Right lung (tissue), 5 donors: ENCODE results near the gene SEC14L1. TPM values are rescaled to one million over a fixed set of nuclear protein-coding genes. Genes with fewer than 3 reads are reported as not detected.

Experiments used
- DNase-seq, 2 donors: peaks; one replicate each; pipeline ENCODE4 v3.0.0-alpha.2; 2013
- polyA plus RNA-seq, 5 donors: library from polyadenylated mRNA; unstranded; fragments of 120-200 nt; gene quantifications; one replicate each; pipeline versions ENCODE4 v1.2.1 to v1.2.3, GENCODE V29; 2013; ENCODE audit warnings: inconsistent platforms in 1 of 5, low replicate concordance in 1 of 5; ENCODE audit not compliant: insufficient read length in 5 of 5, insufficient read depth in 1 of 5

The SEC14L1 gene
- polyA plus RNA-seq, 5 donors = 78.0 to 93.8 (median 81.1) TPM

DNA sequence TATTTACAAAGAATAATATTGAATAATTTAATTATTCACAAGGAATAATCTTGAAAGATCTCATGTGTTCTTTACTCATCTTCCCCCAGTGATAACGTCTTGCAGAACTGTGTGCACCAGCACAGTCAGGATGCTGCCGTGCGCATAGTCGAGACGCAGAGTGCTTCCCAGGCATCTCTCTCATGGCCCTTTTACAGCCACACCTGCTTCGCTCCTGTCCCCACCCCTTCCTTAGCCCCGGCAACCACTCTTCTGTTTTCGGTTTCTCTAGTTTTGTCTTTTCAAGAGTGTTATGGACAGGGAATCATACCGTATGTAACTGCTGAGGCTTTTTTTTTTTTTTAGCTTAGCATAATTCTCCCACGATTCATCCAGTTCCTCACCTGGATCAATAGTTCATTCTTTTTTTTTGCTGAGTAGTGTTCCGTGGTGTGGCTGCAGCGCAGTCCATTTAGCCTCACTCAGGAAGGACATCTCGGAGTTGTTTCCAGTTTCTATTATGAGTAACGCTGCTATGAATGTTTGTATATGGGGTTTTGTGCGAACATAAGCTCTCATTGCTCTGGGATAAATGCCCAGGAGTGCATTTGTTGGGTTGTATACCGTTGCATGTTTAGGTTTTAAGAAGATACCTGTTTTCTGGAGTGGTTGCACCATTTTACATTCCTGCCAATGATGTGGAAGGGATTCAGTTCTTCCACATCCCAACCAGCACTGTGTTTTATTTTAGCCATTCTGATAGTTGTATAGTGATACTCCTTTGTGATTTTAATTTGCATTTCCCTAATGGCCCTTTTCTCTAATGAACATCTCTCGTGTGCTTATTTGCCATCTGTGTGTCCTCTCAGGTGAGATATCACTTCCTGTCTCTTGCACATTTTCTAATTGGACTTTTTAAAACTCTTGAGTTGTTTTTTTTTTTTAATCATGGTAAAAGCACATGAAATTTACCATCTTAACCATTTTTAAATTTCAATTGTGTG, 47.6 kb downstream of the SEC14L1 start:
- DNase-seq = no peak

GRCh38 chr17:77189148-77189547, 48.4 kb downstream of the SEC14L1 start:
- DNase-seq = no peak

DNA sequence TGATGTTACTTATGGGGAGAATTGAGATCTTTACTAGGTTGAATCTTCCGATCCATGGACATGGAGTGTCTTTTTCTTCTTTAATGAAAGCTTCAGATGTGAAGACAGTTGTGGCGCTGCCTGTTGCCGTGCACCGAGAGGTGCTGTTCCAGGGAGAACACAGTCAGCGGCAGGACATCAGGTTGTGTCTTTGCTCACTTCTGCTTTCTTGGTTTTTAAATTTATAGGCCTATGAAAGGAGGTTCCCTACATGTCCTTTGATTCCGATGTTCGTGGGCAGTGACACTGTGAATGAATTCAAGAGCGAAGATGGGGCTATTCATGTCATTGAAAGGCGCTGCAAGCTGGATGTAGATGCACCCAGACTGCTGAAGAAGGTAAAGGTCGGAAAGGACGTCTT, 49.8 kb downstream of the SEC14L1 start:
- DNase-seq = no peak

GRCh38 chr17:77191244-77191643, 50.5 kb downstream of the SEC14L1 start:
- no peak for DNase-seq

- no peak for DNase-seq
Observed at GRCh38 chr17:77193653-77194052, 52.9 kb downstream of the SEC14L1 start.

- DNase-seq = no peak
Observed at GRCh38 chr17:77194179-77194578, 53.4 kb downstream of the SEC14L1 start.

GRCh38 chr17:77196251-77196650, 55.5 kb downstream of the SEC14L1 start:
- DNase-seq = no peak

- no peak for DNase-seq
Observed at GRCh38 chr17:77197115-77197514, 56.3 kb downstream of the SEC14L1 start.

GRCh38 chr17:77200711-77201110, 59.9 kb downstream of the SEC14L1 start:
- DNase-seq = no peak

DNA sequence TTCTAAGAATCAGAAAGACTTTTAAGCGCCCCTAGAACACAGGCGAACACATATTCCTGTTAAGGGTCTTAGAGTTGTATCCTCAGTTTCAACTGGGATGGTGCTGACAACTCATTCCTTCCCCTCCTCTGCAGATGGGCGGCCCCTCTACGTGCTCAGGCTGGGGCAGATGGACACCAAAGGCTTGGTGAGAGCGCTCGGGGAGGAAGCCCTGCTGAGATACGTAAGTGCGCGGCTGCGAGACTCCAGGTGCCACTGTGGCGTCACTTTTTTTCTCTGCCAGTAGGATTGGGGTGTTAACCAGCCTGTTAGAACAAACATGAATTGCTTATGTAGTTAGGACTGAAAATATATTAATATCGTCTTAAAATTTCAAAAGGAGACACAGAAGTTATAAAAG, 62.7 kb downstream of the SEC14L1 start:
- DNase-seq = no peak

DNA sequence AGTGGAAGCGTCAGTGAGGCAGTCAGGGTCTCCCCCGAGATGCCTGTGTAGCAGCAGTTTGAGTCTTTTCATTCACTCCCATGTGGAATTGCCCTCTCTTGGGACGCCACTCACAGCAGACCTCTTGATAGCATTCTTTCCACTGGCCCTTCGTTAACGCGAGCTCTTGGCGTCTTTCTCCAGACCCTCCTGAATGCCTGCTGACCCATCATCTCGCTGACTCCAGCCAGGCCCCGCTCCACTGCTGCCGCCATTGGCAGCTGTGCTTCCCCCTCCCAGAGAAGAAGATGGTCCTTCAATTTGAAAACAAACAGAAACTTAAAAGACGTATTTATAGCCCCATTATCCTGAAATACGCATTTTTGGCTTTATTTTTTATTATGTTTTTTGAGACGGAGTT, 63.1 kb downstream of the SEC14L1 start:
- DNase-seq = no peak

- no peak for DNase-seq
Observed at GRCh38 chr17:77204536-77204935, 63.8 kb downstream of the SEC14L1 start.

- no peak for DNase-seq
Observed at GRCh38 chr17:77205396-77206125, 64.8 kb downstream of the SEC14L1 start.

DNA sequence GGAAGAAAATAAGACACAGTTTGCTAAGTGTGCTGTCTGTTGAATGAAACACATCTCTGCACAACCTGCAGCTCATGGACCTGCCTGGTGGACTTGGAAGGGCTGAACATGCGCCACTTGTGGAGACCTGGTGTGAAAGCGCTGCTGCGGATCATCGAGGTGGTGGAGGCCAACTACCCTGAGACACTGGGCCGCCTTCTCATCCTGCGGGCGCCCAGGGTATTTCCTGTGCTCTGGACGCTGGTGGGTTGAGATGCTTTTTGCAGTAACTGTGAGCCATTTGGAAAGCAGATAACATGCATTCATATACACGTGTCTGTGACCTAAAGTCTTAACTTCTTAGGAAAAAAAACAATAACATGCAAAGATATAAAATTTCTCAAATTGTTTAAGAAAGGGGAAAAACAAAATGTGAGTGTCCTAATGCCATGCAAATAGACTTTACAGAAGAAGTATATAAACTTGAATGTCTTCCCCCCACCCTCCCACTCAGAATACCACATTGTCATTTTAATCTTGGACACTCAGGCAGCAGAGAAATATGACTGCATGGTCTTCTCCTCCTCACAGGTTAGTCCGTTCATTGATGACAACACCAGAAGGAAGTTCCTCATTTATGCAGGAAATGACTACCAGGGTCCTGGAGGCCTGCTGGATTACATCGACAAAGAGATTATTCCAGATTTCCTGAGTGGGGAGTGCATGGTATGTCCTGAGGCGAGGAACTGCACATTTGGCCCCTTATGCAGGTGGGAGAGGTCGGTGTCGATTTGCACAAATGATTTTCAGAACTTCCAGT, 65.6 kb downstream of the SEC14L1 start:
- no peak for DNase-seq

GRCh38 chr17:77207689-77208216, 67.0 kb downstream of the SEC14L1 start:
- DNase-seq = no peak

DNA sequence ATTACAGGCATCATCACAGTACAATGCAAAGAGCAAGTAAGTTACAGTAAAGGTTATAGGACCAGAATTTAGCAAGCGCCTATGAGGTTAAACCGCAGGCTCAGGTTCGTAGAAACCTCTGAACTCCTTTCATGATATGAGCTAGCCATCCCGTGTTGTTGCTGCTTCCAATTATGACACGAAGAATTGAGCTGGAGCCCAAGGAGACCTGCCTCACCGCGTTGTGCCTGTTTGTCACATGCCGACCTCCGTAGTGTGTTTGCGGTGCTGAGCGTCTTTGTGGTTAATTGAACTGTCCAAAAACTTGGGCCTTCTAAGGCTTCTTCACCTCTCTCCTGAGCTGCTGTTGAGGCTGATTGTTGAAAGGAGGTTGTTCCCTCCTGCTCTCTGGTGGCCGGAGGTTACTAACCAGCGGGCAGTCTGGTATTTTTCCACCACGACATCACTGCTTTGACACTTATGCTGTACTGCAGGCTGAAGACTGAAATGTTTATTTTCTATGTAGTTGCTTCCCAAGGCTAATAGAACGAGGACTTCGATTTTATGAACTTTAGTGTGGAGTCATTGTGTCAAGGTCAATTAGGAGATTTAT, 67.5 kb downstream of the SEC14L1 start:
- DNase-seq = no peak

GRCh38 chr17:77208856-77209255, 68.1 kb downstream of the SEC14L1 start:
- no peak for DNase-seq

DNA sequence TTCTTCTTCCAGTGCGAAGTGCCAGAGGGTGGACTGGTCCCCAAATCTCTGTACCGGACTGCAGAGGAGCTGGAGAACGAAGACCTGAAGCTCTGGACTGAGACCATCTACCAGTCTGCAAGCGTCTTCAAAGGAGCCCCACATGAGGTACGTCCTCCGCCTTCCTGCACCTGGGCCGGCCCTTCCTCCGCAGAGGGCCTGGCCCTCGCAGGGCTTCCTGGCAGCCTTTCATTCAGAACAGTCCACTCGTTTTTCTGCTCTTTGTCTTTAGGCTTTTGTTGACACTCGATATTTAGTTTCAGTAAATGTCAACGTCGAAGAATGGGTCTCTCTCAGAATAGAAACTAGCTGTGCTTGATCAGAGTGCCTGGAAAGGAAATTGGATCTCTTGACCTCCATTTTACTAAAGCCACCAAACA, 68.6 kb downstream of the SEC14L1 start:
- DNase-seq = no peak

- DNase-seq = no peak
Observed at GRCh38 chr17:77210331-77210730, 69.6 kb downstream of the SEC14L1 start.

GRCh38 chr17:77210946-77211541, 70.3 kb downstream of the SEC14L1 start:
- no peak for DNase-seq

DNA sequence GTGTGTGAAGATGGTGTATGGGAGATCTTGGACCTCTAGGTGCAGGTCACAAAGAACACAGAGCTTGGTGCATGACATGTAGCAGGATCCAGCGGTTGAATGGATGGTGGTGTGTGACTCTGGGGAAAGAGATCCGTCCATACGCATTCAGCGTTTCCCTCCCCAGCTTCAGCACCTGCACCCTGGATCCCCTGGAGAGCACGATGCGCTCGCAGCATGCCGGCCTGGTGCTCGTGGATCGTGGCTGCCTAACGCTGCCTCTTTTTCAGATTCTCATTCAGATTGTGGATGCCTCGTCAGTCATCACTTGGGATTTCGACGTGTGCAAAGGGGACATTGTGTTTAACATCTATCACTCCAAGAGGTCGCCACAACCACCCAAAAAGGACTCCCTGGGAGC, 70.9 kb downstream of the SEC14L1 start:
- no peak for DNase-seq
